HK-2 (cell line): Measurements from ENCODE around the gene TNFRSF25.

Experiments
- DNase-seq: peaks from one replicate; pipeline ENCODE4 v3.0.0-alpha.2; 2018; ENCODE audit not compliant: unreplicated experiment

The TNFRSF25 gene

GRCh38 chr1:6418668-6419396 lies 47.1 kb downstream of the TNFRSF25 start:
- no peak for DNase-seq

DNA sequence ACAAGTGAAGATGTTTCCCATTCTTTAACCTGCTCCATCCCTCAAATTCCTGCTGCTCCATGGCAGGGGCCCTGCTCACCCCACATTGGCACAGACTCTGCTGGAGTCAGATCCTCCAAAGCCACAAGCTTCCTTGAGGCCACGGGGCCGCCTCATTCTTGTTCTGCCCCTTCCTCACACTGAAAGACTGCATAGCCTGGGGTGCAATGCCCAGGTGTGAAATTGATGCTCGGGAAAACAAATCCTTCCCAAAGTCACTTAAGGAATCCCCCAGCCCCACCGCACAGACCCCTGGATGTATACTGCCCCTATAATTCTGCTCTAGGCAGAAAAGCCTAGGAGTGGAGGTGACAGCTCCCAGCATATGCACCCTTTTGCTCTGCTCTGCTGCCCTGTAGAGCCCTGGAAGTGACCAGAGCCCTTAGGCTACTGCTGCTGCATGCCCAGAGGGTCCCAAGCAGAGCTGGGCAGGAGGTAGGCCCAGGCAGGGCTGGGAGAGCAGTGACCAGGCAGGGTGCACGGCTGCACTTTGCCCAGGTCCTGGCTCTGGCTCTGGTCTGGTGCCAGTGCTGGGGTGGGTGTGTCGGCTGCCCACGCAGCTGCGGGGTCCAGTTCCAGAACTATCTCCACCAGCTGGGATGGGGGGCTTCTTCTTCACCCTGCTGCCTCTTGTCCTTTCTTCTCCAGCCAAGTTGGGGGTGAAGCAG lies 47.9 kb downstream of the TNFRSF25 start:
- DNase-seq, result no peak

DNA sequence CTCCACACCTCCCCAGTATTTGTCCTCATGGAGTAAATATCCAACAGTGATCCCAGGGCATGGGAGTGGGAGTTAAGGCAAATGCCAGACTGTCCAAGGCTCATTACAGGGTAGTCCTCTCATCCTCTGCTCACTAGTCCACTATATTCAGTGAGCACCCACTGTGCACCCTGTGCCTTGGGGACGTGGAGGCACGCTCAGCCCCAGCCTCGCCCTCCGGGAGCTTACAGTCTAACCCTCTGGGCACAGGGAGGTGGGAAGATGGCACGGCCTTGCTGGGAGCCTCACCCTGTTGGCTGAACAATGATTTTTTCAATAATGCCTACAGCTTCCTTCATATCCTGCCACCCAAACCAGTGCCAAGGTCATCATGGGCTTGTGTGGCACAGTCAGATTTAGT lies 49.1 kb downstream of the TNFRSF25 start:
- no peak for DNase-seq

DNA sequence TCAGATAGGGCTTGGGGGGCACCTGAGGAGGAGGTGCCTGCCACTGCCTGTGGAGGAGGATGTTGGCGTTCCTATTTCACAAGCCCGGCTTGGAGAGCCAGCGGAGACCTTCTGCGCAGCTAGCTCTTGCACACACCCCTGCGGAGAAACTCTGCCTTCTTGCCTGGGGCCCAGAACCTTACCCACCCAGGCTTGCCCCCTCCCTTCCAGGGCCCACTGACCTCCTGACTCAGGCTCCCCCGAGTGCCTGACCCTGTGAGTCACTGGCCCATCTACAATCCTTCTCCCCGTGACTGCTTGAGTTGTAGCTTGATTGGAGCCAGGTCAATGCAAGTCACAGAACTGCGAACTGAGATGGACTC lies 49.7 kb downstream of the TNFRSF25 start:
- DNase-seq, result no peak

- no peak for DNase-seq
Measured at GRCh38 chr1:6414881-6415626, 50.9 kb downstream of the TNFRSF25 start.

DNA sequence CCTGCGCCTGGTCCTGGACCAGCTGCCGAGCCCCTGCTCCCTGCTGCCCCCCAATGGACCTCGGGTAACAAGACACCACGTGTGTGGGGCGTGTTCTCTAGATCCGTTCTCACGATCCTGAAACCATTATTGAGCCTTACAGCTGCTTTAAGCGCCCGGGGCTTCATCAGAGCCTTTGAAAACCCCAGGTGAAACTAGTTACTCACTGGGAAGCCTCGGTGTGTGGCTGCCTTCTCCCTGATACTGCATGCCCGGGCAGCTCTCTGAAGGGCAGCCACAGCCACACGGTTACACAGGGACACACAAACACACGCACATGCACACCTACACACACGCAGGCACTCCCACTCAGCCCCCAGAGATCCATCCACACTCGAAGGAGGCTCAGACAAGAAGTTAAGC lies 51.5 kb downstream of the TNFRSF25 start:
- DNase-seq, result no peak

DNA sequence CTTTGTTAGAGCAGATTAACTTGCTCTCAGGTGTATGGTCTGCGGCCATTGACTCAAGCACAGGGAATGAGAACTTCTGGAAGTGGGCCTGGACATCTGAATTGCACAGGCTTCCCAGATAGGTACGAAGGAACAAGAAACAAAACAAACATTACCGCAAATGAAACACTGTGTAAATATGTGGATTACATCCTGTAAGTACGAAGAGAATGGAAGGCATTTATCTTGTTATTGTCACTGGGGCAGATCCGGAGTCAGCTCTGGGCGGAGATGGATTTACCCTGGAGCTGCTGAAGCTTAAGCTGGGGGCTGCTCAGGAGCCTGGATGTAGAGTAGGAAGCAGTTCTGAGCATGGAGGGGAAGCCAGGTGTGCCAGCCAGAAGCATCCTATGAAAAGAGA lies 53.1 kb downstream of the TNFRSF25 start:
- no peak for DNase-seq
